PC-9 (cell line): ENCODE results near the gene CLINT1. TPM values are rescaled to one million over a fixed set of nuclear protein-coding genes. Genes with fewer than 3 reads are reported as not detected.

ENCODE experiments used
- BruUV-seq: library from RNA; stranded (reverse); fragments of 400-500 nt; replicated peaks from 2 replicates; lab custom pipeline; 2021; lab: Mats Ljungman, UMichigan
- CTCF ChIA-PET: fragments of 300-600 bp; sonication (Branson Sonifier 250); formaldehyde crosslinking; loops from one replicate; lab custom pipeline; 2022; ENCODE audit warnings: antibody characterized with exemption; lab: Charles Lee
- POLR2A ChIA-PET: fragments of 300-600 bp; sonication (Branson Sonifier 250); formaldehyde crosslinking; loops from one replicate; lab custom pipeline; 2022; ENCODE audit warnings: antibody characterized with exemption; ENCODE audit not compliant: unreplicated experiment; lab: Charles Lee
- DNase-seq, 2 experiments: peaks; one replicate each; pipeline versions ENCODE4 v3.0.0 to v3.0.0-alpha.2; 2015 to 2022; ENCODE audit warnings: mixed read lengths in 1 of 2
- H2AFZ ChIP-seq: fragments of 200-600 bp; sonication (generic); 2 replicates; pipeline ENCODE4 v1.8.1; 2017; ENCODE audit warnings: antibody characterized with exemption
- H3F3A ChIP-seq: fragments of 200-600 bp; sonication (generic); 2 replicates; pipeline ENCODE4 v1.8.1; 2017; ENCODE audit warnings: antibody characterized with exemption, mild to moderate bottlenecking, low read depth; ENCODE audit not compliant: insufficient read depth
- H3K27ac ChIP-seq: fragments of 200-600 bp; sonication (generic); 2 replicates; pipeline ENCODE4 v1.6.1; 2016; ENCODE audit warnings: mixed run types
- H3K27me3 ChIP-seq: fragments of 200-600 bp; sonication (generic); 2 replicates; pipeline ENCODE4 v1.6.1; 2016; ENCODE audit warnings: low read depth, mixed run types; ENCODE audit not compliant: insufficient read depth
- H3K36me3 ChIP-seq: fragments of 200-600 bp; sonication (generic); 2 replicates; pipeline ENCODE4 v1.6.1; 2016; ENCODE audit warnings: low read depth, mixed run types
- H3K4me1 ChIP-seq: fragments of 200-600 bp; sonication (generic); replicated peaks from 2 replicates; pipeline ENCODE4 v1.6.1; 2016; ENCODE audit warnings: mixed run types; ENCODE audit not compliant: insufficient read depth
- H3K4me2 ChIP-seq: fragments of 200-600 bp; sonication (generic); 2 replicates; pipeline ENCODE4 v1.6.1; 2017; ENCODE audit warnings: mixed run types
- H3K4me3 ChIP-seq: fragments of 200-600 bp; sonication (generic); 2 replicates; pipeline ENCODE4 v1.6.1; 2016; ENCODE audit warnings: mixed run types
- H3K79me2 ChIP-seq: fragments of 200-600 bp; sonication (generic); 2 replicates; pipeline ENCODE4 v1.6.1; 2017; ENCODE audit warnings: low read depth, mixed run types
- H3K9me2 ChIP-seq: fragments of 200-600 bp; sonication (generic); 2 replicates; pipeline ENCODE4 v1.8.1; 2017; ENCODE audit warnings: mild to moderate bottlenecking; ENCODE audit not compliant: insufficient read depth
- H3K9me3 ChIP-seq: fragments of 200-600 bp; sonication (generic); 2 replicates; pipeline ENCODE4 v1.8.1; 2016; ENCODE audit warnings: low read depth; ENCODE audit not compliant: insufficient read depth
- H4K20me1 ChIP-seq: fragments of 200-600 bp; sonication (generic); 2 replicates; pipeline ENCODE4 v1.8.1; 2017; ENCODE audit not compliant: insufficient read depth
- EZH2 ChIP-seq: fragments of 200-600 bp; sonication (generic); IDR thresholded peaks from 2 replicates; pipeline ENCODE4 v1.8.0; 2017; ENCODE audit warnings: antibody characterized with exemption, low read depth
- intact Hi-C: fragments of 100-400 bp; cut with micrococcal nuclease; formaldehyde crosslinking; loops from one replicate; pipeline ENCODE4 v1.10.0; 2022; ENCODE audit not compliant: unreplicated experiment
- total RNA-seq: library from RNA; stranded (reverse); gene quantifications from 2 replicates; pipeline ENCODE4 v1.2.3, GENCODE V29; 2021
- TF ChIP-seq, protein P1 (sequence below): fragments of 200-600 bp; sonication (generic); conservative IDR thresholded peaks from 2 replicates; pipeline ENCODE4 v1.6.1; 2017; ENCODE audit warnings: mixed run types, antibody characterized with exemption, mild to moderate bottlenecking, moderate library complexity

Gene CLINT1
- total RNA-seq, 1 experiment from 2014 or later = 95.8 TPM

DNA sequence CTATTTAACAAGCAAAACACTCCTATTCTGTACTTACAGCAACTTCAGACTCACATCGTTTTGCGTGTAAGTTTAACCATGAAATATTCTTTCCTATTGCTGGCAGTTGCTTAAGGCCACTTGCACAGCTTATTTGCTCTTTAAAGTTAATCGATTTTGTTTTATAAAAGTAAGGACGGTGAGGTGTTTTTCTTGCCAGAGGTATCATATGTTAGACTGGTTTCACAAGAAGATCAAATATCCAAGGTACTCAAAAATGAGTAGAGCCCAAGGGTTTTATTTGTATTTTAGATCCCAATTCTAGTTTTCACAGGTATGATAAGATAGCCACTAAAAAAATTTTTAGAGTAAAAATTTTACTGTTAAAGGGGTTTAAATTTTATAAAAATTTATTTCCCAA is 16.2 kb downstream of the CLINT1 start:
- intact Hi-C loops = no loop called here
- DNase-seq = no peak
- Histone ChIP-seq H3F3A (no peaks in the 10 kb centered on the region), H3K9me3 (no peaks in the 10 kb centered on the region), H3K4me2 (no peak overlapping the region), H2AFZ (no peak overlapping the region), H3K4me3 (no peak overlapping the region), H4K20me1 (peaks cover 85% of the 10 kb centered on the region), H3K79me2 (peaks cover 92% of the 10 kb centered on the region), H3K9me2 (no peaks in the 10 kb centered on the region), H3K27me3 (no peaks in the 10 kb centered on the region), H3K36me3 (peaks cover 3% of the 10 kb centered on the region; the same call in 1 of the 2 replicates), H3K27ac (no peak overlapping the region), H3K4me1 (no peaks in the 10 kb centered on the region)
- TF ChIP-seq, protein P1, sequence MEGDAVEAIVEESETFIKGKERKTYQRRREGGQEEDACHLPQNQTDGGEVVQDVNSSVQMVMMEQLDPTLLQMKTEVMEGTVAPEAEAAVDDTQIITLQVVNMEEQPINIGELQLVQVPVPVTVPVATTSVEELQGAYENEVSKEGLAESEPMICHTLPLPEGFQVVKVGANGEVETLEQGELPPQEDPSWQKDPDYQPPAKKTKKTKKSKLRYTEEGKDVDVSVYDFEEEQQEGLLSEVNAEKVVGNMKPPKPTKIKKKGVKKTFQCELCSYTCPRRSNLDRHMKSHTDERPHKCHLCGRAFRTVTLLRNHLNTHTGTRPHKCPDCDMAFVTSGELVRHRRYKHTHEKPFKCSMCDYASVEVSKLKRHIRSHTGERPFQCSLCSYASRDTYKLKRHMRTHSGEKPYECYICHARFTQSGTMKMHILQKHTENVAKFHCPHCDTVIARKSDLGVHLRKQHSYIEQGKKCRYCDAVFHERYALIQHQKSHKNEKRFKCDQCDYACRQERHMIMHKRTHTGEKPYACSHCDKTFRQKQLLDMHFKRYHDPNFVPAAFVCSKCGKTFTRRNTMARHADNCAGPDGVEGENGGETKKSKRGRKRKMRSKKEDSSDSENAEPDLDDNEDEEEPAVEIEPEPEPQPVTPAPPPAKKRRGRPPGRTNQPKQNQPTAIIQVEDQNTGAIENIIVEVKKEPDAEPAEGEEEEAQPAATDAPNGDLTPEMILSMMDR = no peak
- no peak for TF ChIP-seq EZH2
- ChIA-PET POLR2A (no interaction called here), CTCF (no interaction called here)
- no TSS peak for BruUV-seq

DNA sequence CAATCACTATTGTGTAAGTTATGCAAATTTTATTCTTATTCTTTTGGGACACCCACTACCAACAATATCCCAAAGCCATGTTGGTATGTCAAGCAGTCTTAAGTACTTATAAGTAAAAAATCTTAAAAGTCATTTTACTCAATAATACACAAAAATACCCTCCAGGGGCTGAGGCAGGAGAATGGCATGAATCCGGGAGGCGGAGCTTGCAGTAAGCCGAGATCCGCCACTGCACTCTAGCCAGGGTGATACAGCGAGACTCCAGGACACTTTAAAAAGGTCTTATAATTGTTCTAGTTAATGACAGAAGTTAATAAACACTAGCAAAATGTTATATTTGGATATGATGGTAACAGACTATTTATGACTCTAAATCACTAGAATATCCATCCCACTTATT is 16.8 kb downstream of the CLINT1 start:
- CTCF ChIA-PET = no interaction called here

GRCh38 chr5:157839157-157839795 is 19.7 kb downstream of the CLINT1 start:
- Histone ChIP-seq H3K9me3 (no peaks in the 10 kb centered on the region), H3K4me1 (no peaks in the 10 kb centered on the region), H4K20me1 (peaks cover 91% of the 10 kb centered on the region), H3F3A (no peaks in the 10 kb centered on the region; the same call in 1 of the 2 replicates), H3K27ac (no peak overlapping the region), H3K9me2 (no peaks in the 10 kb centered on the region), H3K4me3 (no peak overlapping the region), H3K36me3 (peaks cover 9% of the 10 kb centered on the region; the same call in 1 of the 2 replicates), H2AFZ (no peak overlapping the region), H3K4me2 (no peak overlapping the region), H3K79me2 (peaks cover 93% of the 10 kb centered on the region), H3K27me3 (no peaks in the 10 kb centered on the region)
- intact Hi-C loops = no loop called here
- DNase-seq = no peak
- no TSS peak for BruUV-seq
- CTCF ChIA-PET = no interaction called here
- TF ChIP-seq, protein P1 = no peak
- no peak for TF ChIP-seq EZH2
- POLR2A ChIA-PET = no interaction called here

More for the DNA sequence above, 16.8 kb downstream of the CLINT1 start:
- BruUV-seq = no TSS peak
- H3K36me3 ChIP-seq = peaks cover 3% of the 10 kb centered on the region; the same call in 1 of the 2 replicates
- no peak overlapping the region for H3K27ac ChIP-seq
- H3K27me3 ChIP-seq = no peaks in the 10 kb centered on the region
- H3K9me2 ChIP-seq = no peaks in the 10 kb centered on the region
- no peaks in the 10 kb centered on the region for H3K9me3 ChIP-seq
- H3K4me2 ChIP-seq = no peak overlapping the region
- H3K4me1 ChIP-seq = no peaks in the 10 kb centered on the region
- intact Hi-C loops = no loop called here
- H3K79me2 ChIP-seq = peaks cover 92% of the 10 kb centered on the region
- TF ChIP-seq, protein P1 = no peak
- TF ChIP-seq EZH2 = no peak
- H3F3A ChIP-seq = no peaks in the 10 kb centered on the region
- no peak overlapping the region for H3K4me3 ChIP-seq
- H4K20me1 ChIP-seq = peaks cover 86% of the 10 kb centered on the region
- no peak overlapping the region for H2AFZ ChIP-seq
- POLR2A ChIA-PET = no interaction called here
- no peak for DNase-seq
